HepG2 (cell line): ENCODE measurements around the gene LDAH. TPM values are rescaled to one million over a fixed set of nuclear protein-coding genes. Genes with fewer than 3 reads are reported as not detected.

Experiments
- ARNTL ChIP-seq: sonication (generic); formaldehyde crosslinking; IDR thresholded peaks from 2 replicates; pipeline ENCODE4 v1.4.0; 2020; ENCODE audit warnings: mild to moderate bottlenecking, missing genetic modification reagents
- ELF1 ChIP-seq: sonication (generic); formaldehyde crosslinking; IDR thresholded peaks from 2 replicates; pipeline ENCODE4 v1.4.0; 2020; ENCODE audit warnings: missing genetic modification reagents
- EZH2 ChIP-seq: conservative IDR thresholded peaks from 2 replicates; pipeline ENCODE4 v1.6.1; 2012; ENCODE audit warnings: mild to moderate bottlenecking, low read depth, low read length, moderate library complexity
- GFI1 ChIP-seq: sonication (generic); formaldehyde crosslinking; IDR thresholded peaks from 2 replicates; pipeline ENCODE4 v1.5.0; 2020; ENCODE audit warnings: missing genetic modification reagents, mild to moderate bottlenecking, borderline replicate concordance
- HOXD1 ChIP-seq: sonication (generic); formaldehyde crosslinking; IDR thresholded peaks from 2 replicates; pipeline ENCODE4 v1.5.0; 2020; ENCODE audit warnings: missing genetic modification reagents
- ZFY ChIP-seq: sonication (generic); formaldehyde crosslinking; IDR thresholded peaks from 2 replicates; pipeline ENCODE4 v1.4.0; 2020; ENCODE audit warnings: missing genetic modification reagents
- ZMYM3 ChIP-seq: sonication (generic); formaldehyde crosslinking; IDR thresholded peaks from 2 replicates; pipeline ENCODE4 v1.5.1; 2020; ENCODE audit warnings: mild to moderate bottlenecking, missing genetic modification reagents
- ZNF34 ChIP-seq: sonication (generic); formaldehyde crosslinking; IDR thresholded peaks from 2 replicates; pipeline ENCODE4 v1.4.0; 2020; ENCODE audit warnings: mild to moderate bottlenecking, missing genetic modification reagents, borderline replicate concordance
- ZNF451 ChIP-seq: sonication (generic); formaldehyde crosslinking; IDR thresholded peaks from 2 replicates; pipeline ENCODE4 v1.5.0; 2020; ENCODE audit warnings: mild to moderate bottlenecking, missing genetic modification reagents
- ZNF775 ChIP-seq: sonication (generic); formaldehyde crosslinking; IDR thresholded peaks from 2 replicates; pipeline ENCODE4 v1.4.0; 2020; ENCODE audit warnings: missing genetic modification reagents, mild to moderate bottlenecking, moderate library complexity, borderline replicate concordance
- polyA plus RNA-seq, 8 experiments: library from polyadenylated mRNA; depleted of rRNA in 3 of 8; stranded (reverse) in 7 of 8; unstranded in 1 of 8; fragments of >200 nt; fragmentation: Illumina TruSeq in 4 of 8; extraction: Trizol in 4 of 8; gene quantifications; 2 replicates each; pipeline versions ENCODE4 v1.2.1 to v1.2.3, GENCODE V29; 2011 to 2016; ENCODE audit warnings: low read depth in 4 of 8, missing spikeins in 1 of 8, mixed read lengths in 1 of 8; ENCODE audit not compliant: insufficient read depth in 1 of 8
- total RNA-seq, 5 experiments: library from RNA; depleted of rRNA; stranded (reverse); fragments of >200 nt; fragmentation: Illumina TruSeq; extraction: Trizol; gene quantifications; 2 replicates each; pipeline ENCODE4 v1.2.3, GENCODE V29; 2016; ENCODE audit warnings: low read depth in 1 of 5
- TF ChIP-seq, protein P1 (sequence below): sonication (generic); formaldehyde crosslinking; IDR thresholded peaks from 2 replicates; pipeline ENCODE4 v1.4.0; 2020; ENCODE audit warnings: missing genetic modification reagents
- TF ChIP-seq, protein P2 (sequence below): sonication (generic); formaldehyde crosslinking; IDR thresholded peaks from 2 replicates; pipeline ENCODE4 v1.4.0; 2020; ENCODE audit warnings: missing genetic modification reagents, borderline replicate concordance
- TF ChIP-seq, protein P3 (sequence below): sonication (generic); formaldehyde crosslinking; IDR thresholded peaks from 2 replicates; pipeline ENCODE4 v1.5.1; 2020; ENCODE audit warnings: mild to moderate bottlenecking, missing genetic modification reagents
- TF ChIP-seq, protein P4 (sequence below): sonication (generic); formaldehyde crosslinking; IDR thresholded peaks from 2 replicates; pipeline ENCODE4 v1.4.0; 2020; ENCODE audit warnings: mild to moderate bottlenecking, missing genetic modification reagents
- TF ChIP-seq, protein P5 (sequence below): sonication (generic); formaldehyde crosslinking; IDR thresholded peaks from 2 replicates; pipeline ENCODE4 v1.4.0; 2020; ENCODE audit warnings: mild to moderate bottlenecking, missing genetic modification reagents, borderline replicate concordance

Gene LDAH
- total and polyA plus RNA-seq, 2 of the 13 experiments (the other 11 are each of a cell fraction or from before 2014, with no cell fraction given), result 28.8 to 46.2 TPM

DNA sequence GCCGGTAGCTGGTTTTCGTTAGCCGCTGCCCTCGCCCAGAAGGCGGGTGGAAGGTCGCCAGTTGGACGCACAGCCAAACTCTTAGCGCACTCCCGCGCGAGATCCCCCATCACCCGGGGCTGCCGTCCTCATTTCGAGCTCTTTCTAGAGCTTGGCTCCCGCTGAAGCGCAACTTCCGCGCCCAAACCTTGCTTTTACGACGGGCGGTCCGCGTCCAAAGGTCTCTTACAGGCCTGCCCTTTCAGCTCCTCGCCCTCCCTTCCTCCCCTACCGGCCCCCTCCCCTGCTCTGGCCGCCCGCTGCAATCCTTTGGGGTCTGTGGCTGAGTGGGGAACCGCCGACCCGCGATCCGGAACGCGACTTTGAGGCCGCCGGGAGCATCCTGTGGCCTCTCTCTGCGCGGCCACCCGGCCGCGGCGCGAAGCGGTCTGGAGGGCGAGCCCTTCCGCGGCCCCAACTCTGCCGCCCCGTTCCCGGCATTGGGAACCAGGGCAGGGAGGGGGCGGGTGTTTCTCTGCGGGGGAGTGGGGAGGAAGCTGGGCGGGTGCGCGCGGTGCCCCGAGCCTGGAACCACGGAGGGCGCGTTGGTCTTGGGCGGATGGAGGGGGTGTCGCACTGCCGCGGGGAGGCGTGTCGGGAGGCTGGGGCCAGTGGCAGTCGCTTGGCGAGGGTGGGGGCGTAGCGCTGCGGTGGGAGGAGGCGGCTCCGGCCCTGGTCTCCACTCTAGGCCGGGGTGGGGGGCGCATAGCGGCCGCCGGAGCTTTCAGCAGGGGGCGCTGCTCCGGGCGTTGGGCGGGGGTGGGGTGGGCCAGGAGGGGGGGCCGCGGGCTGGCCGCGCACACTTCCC, 156.4 kb downstream of the LDAH start, which contains the start of gene GDF7 (continued):
- TF ChIP-seq, protein P1, sequence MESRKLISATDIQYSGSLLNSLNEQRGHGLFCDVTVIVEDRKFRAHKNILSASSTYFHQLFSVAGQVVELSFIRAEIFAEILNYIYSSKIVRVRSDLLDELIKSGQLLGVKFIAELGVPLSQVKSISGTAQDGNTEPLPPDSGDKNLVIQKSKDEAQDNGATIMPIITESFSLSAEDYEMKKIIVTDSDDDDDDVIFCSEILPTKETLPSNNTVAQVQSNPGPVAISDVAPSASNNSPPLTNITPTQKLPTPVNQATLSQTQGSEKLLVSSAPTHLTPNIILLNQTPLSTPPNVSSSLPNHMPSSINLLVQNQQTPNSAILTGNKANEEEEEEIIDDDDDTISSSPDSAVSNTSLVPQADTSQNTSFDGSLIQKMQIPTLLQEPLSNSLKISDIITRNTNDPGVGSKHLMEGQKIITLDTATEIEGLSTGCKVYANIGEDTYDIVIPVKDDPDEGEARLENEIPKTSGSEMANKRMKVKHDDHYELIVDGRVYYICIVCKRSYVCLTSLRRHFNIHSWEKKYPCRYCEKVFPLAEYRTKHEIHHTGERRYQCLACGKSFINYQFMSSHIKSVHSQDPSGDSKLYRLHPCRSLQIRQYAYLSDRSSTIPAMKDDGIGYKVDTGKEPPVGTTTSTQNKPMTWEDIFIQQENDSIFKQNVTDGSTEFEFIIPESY, result no peak
- TF ChIP-seq, protein P2, sequence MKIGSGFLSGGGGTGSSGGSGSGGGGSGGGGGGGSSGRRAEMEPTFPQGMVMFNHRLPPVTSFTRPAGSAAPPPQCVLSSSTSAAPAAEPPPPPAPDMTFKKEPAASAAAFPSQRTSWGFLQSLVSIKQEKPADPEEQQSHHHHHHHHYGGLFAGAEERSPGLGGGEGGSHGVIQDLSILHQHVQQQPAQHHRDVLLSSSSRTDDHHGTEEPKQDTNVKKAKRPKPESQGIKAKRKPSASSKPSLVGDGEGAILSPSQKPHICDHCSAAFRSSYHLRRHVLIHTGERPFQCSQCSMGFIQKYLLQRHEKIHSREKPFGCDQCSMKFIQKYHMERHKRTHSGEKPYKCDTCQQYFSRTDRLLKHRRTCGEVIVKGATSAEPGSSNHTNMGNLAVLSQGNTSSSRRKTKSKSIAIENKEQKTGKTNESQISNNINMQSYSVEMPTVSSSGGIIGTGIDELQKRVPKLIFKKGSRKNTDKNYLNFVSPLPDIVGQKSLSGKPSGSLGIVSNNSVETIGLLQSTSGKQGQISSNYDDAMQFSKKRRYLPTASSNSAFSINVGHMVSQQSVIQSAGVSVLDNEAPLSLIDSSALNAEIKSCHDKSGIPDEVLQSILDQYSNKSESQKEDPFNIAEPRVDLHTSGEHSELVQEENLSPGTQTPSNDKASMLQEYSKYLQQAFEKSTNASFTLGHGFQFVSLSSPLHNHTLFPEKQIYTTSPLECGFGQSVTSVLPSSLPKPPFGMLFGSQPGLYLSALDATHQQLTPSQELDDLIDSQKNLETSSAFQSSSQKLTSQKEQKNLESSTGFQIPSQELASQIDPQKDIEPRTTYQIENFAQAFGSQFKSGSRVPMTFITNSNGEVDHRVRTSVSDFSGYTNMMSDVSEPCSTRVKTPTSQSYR (CRISPR knock-in tag), result no peak
- TF ChIP-seq HOXD1 (CRISPR knock-in tag) (no peak; the same call in 1 of the 2 replicates), ZNF775 (CRISPR knock-in tag) (no peak; the same call in 1 of the 2 replicates), EZH2 (0 out of 2 replicates have a peak, but pooled peaks have one; percentile 58), ELF1 (CRISPR knock-in tag) (0 out of 2 replicates have a peak, but pooled peaks have one; percentile 22), ZNF451 (CRISPR knock-in tag) (peak; percentile 32; the same call in 1 of the 2 replicates), ZMYM3 (CRISPR knock-in tag) (no peak), GFI1 (no peak), ARNTL (CRISPR knock-in tag) (peak; percentile 75; the same call in 1 of the 2 replicates), ZNF34 (CRISPR knock-in tag) (0 out of 2 replicates have a peak, but pooled peaks have one; percentile 13), ZFY (CRISPR knock-in tag) (peak; percentile 41)
- TF ChIP-seq, protein P3, sequence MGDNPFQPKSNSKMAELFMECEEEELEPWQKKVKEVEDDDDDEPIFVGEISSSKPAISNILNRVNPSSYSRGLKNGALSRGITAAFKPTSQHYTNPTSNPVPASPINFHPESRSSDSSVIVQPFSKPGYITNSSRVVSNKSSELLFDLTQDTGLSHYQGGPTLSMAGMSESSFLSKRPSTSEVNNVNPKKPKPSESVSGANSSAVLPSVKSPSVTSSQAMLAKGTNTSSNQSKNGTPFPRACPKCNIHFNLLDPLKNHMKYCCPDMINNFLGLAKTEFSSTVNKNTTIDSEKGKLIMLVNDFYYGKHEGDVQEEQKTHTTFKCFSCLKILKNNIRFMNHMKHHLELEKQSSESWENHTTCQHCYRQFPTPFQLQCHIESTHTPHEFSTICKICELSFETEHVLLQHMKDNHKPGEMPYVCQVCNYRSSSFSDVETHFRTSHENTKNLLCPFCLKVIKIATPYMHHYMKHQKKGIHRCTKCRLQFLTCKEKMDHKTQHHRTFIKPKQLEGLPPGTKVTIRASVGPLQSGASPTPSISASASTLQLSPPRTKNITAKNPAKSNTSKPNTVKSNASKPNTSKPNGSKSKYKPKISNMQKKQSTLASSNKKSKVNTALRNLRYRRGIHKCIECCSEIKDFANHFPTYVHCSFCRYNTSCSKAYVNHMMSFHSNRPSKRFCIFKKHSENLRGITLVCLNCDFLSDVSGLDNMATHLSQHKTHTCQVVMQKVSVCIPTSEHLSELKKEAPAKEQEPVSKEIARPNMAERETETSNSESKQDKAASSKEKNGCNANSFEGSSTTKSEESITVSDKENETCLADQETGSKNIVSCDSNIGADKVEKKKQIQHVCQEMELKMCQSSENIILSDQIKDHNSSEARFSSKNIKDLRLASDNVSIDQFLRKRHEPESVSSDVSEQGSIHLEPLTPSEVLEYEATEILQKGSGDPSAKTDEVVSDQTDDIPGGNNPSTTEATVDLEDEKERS (CRISPR knock-in tag), result 0 out of 2 replicates have a peak, but pooled peaks have one; percentile 23
- TF ChIP-seq, protein P4, sequence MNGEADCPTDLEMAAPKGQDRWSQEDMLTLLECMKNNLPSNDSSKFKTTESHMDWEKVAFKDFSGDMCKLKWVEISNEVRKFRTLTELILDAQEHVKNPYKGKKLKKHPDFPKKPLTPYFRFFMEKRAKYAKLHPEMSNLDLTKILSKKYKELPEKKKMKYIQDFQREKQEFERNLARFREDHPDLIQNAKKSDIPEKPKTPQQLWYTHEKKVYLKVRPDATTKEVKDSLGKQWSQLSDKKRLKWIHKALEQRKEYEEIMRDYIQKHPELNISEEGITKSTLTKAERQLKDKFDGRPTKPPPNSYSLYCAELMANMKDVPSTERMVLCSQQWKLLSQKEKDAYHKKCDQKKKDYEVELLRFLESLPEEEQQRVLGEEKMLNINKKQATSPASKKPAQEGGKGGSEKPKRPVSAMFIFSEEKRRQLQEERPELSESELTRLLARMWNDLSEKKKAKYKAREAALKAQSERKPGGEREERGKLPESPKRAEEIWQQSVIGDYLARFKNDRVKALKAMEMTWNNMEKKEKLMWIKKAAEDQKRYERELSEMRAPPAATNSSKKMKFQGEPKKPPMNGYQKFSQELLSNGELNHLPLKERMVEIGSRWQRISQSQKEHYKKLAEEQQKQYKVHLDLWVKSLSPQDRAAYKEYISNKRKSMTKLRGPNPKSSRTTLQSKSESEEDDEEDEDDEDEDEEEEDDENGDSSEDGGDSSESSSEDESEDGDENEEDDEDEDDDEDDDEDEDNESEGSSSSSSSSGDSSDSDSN, result peak; percentile 80
- TF ChIP-seq, protein P5, sequence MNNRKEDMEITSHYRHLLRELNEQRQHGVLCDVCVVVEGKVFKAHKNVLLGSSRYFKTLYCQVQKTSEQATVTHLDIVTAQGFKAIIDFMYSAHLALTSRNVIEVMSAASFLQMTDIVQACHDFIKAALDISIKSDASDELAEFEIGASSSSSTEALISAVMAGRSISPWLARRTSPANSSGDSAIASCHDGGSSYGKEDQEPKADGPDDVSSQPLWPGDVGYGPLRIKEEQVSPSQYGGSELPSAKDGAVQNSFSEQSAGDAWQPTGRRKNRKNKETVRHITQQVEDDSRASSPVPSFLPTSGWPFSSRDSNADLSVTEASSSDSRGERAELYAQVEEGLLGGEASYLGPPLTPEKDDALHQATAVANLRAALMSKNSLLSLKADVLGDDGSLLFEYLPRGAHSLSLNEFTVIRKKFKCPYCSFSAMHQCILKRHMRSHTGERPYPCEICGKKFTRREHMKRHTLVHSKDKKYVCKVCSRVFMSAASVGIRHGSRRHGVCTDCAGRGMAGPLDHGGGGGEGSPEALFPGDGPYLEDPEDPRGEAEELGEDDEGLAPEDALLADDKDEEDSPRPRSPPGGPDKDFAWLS, result no peak
